ENCODE results near the gene ST6GALNAC6. TPM values are rescaled to one million over a fixed set of nuclear protein-coding genes. Genes with fewer than 3 reads are reported as not detected.

Gene ST6GALNAC6
- polyA plus RNA-seq, 3 donors = 8.2 to 14.4 (median 12.0) TPM

GRCh38 chr9:127937388-127938297, 38.2 kb upstream of the ST6GALNAC6 start, which contains the start of gene DPM2:
Gene DPM2, minus strand, starts transcription at chr9:127937854. Its CDS starts 34 bp downstream, at chr9:127937820.
- H3K36me3 ChIP-seq (replicated peaks in 1 of 2; ENCODE audit: control insufficient read depth in 1 of 2, insufficient read depth in 2 of 2, low read length in 2 of 2) = peaks cover 2 to 9% of the 10 kb centered on the region in 2 donors
- WGBS (ENCODE audit: insufficient coverage) = 2% methylated on average over 44 of the region's 60 CpGs
- DNase-seq = peak; percentile 65 to 73 (median 72)
- intact Hi-C loops (cut with micrococcal nuclease) = no loop called here
- H3K9me3 ChIP-seq (replicated peaks in 1 of 2; ENCODE audit: control insufficient read depth in 1 of 2, insufficient read depth in 1 of 2, low read length in 2 of 2) = no peaks in the 10 kb centered on the region
- no peaks in the 10 kb centered on the region for H3K27me3 ChIP-seq (ENCODE audit: control insufficient read depth in 2 of 2, insufficient read depth in 2 of 2, low read length in 2 of 2)
- H3K27ac Mint-ChIP-seq = peak within 1 kb of the TSS; percentile 86 to 96 (median 93)
- peaks cover 24% of the 10 kb centered on the region for H3K79me2 ChIP-seq (ENCODE audit: insufficient read depth, low read length)
- H3K4me2 ChIP-seq (replicated peaks; ENCODE audit: extremely low read depth, low read length, poor library complexity, severe bottlenecking) = peak within 1 kb of the TSS; percentile 93
- peaks cover 39% of the 10 kb centered on the region for H3K4me1 Mint-ChIP-seq
- peaks cover 0 to 6% (median 3%) of the 10 kb centered on the region in 3 donors for H3K27me3 Mint-ChIP-seq (ENCODE audit: low read depth in 3 of 3)
- peak within 1 kb of the TSS; percentile 56 to 89 (median 69) for H3K4me3 ChIP-seq (replicated peaks in 1 of 3; ENCODE audit: low read depth in 2 of 3, low read length in 3 of 3)
- no peak for TF ChIP-seq CTCF (IDR thresholded peaks at IDR 0.05)
- peaks cover 30% of the 10 kb centered on the region for H4K20me1 ChIP-seq (ENCODE audit: insufficient read depth, low read length)
- H3K4me1 ChIP-seq (ENCODE audit: control insufficient read depth in 1 of 2, insufficient read depth in 2 of 2, low read length in 2 of 2) = peaks cover 27 to 33% of the 10 kb centered on the region in 2 donors
- H3K27ac ChIP-seq (ENCODE audit: low read depth in 1 of 2, low read length in 2 of 2) = peak within 1 kb of the TSS; percentile 20 to 84
- peak within 1 kb of the TSS; percentile 95 to 100 for H3K4me3 Mint-ChIP-seq
- peak within 1 kb of the TSS; percentile 68 for H3K9ac ChIP-seq (ENCODE audit: insufficient read depth, low read length, poor library complexity, severe bottlenecking)
- peaks cover 16 to 36% of the 10 kb centered on the region in 2 donors for H3K36me3 Mint-ChIP-seq
- H2AFZ ChIP-seq (ENCODE audit: insufficient read depth, low read depth, low read length, poor library complexity, severe bottlenecking) = peak within 1 kb of the TSS; percentile 89
- no peaks in the 10 kb centered on the region for H3K9me3 Mint-ChIP-seq

GRCh38 chr9:127937056-127937387, 37.6 kb upstream of the ST6GALNAC6 start:
- TF ChIP-seq CTCF (IDR thresholded peaks at IDR 0.05) = no peak
- Histone ChIP-seq H3K4me1 (ENCODE audit: control insufficient read depth in 1 of 2, insufficient read depth in 2 of 2, low read length in 2 of 2) (peaks cover 27 to 33% of the 10 kb centered on the region in 2 donors), H3K4me2 (replicated peaks; ENCODE audit: extremely low read depth, low read length, poor library complexity, severe bottlenecking) (peak overlapping the region; percentile 93), H3K27me3 (ENCODE audit: control insufficient read depth in 2 of 2, insufficient read depth in 2 of 2, low read length in 2 of 2) (no peaks in the 10 kb centered on the region), H4K20me1 (ENCODE audit: insufficient read depth, low read length) (peaks cover 30% of the 10 kb centered on the region), H3K9me3 (replicated peaks in 1 of 2; ENCODE audit: control insufficient read depth in 1 of 2, insufficient read depth in 1 of 2, low read length in 2 of 2) (no peaks in the 10 kb centered on the region), H3K27ac (ENCODE audit: low read depth in 1 of 2, low read length in 2 of 2) (peak overlapping the region; percentile 20 to 84), H3K4me3 (replicated peaks in 1 of 3; ENCODE audit: low read depth in 2 of 3, low read length in 3 of 3) (peak overlapping the region; percentile 56 to 89 (median 69)), H3K79me2 (ENCODE audit: insufficient read depth, low read length) (peaks cover 24% of the 10 kb centered on the region), H3K36me3 (replicated peaks in 1 of 2; ENCODE audit: control insufficient read depth in 1 of 2, insufficient read depth in 2 of 2, low read length in 2 of 2) (peaks cover 2 to 9% of the 10 kb centered on the region in 2 donors), H3K9ac (ENCODE audit: insufficient read depth, low read length, poor library complexity, severe bottlenecking) (peak overlapping the region; percentile 68), H2AFZ (ENCODE audit: insufficient read depth, low read depth, low read length, poor library complexity, severe bottlenecking) (peak overlapping the region; percentile 89)
- Mint-ChIP-seq H3K4me3 (peak overlapping the region; percentile 95 to 100), H3K4me1 (peaks cover 39% of the 10 kb centered on the region), H3K36me3 (peaks cover 16 to 36% of the 10 kb centered on the region in 2 donors), H3K9me3 (no peaks in the 10 kb centered on the region), H3K27me3 (ENCODE audit: low read depth in 3 of 3) (peaks cover 3 to 6% (median 5%) of the 10 kb centered on the region in 3 donors), H3K27ac (peak overlapping the region; percentile 86 to 96 (median 93))
- no peak for DNase-seq
- 0% methylated on average over 3 of the region's 7 CpGs for WGBS (ENCODE audit: insufficient coverage)
- intact Hi-C loops (cut with micrococcal nuclease) = no loop called here
